Mucosa of rectum (tissue), 2 donors: Measurements from ENCODE around the gene RTP5.

ENCODE experiments used
- H3K27ac ChIP-seq, 2 donors: one replicate each; pipeline ENCODE4 v1.7.0; 2013; ENCODE audit warnings: inconsistent platforms in 2 of 2, low read depth in 2 of 2, low read length in 2 of 2
- H3K27me3 ChIP-seq, 2 donors: one replicate each; pipeline ENCODE4 v1.7.0; 2013; ENCODE audit warnings: low read length in 2 of 2; ENCODE audit not compliant: control insufficient read depth in 2 of 2, insufficient read depth in 2 of 2
- H3K36me3 ChIP-seq, 2 donors: one replicate each; pipeline ENCODE4 v1.7.0; 2013; ENCODE audit warnings: low read length in 2 of 2; ENCODE audit not compliant: control insufficient read depth in 2 of 2, insufficient read depth in 2 of 2
- H3K4me1 ChIP-seq, 2 donors: one replicate each; pipeline ENCODE4 v1.7.0; 2013; ENCODE audit warnings: low read length in 2 of 2, mild to moderate bottlenecking in 1 of 2; ENCODE audit not compliant: control insufficient read depth in 2 of 2, insufficient read depth in 2 of 2
- H3K4me3 ChIP-seq, 2 donors: one replicate each; pipeline ENCODE4 v1.7.0; 2013; ENCODE audit warnings: low read length in 2 of 2
- H3K9ac ChIP-seq, 2 donors: one replicate each; pipeline ENCODE4 v1.7.0; 2013; ENCODE audit warnings: low read length in 2 of 2, low read depth in 1 of 2, mild to moderate bottlenecking in 1 of 2
- H3K9me3 ChIP-seq, 2 donors: one replicate each; pipeline ENCODE4 v1.7.0; 2013; ENCODE audit warnings: low read length in 2 of 2; ENCODE audit not compliant: control insufficient read depth in 2 of 2
- donor health status: healthy.
- donor health status: Normal muscosa, but diverticular disease.

RTP5 gene

GRCh38 chr2:241897231-241897916 lies 27.8 kb downstream of the RTP5 start:
- Histone ChIP-seq H3K4me1 (peaks cover 0 to 6% of the 10 kb centered on the region in 2 donors), H3K27me3 (peaks cover 0 to 4% of the 10 kb centered on the region in 2 donors), H3K27ac (no peak overlapping the region), H3K4me3 (no peak overlapping the region), H3K9me3 (no peaks in the 10 kb centered on the region), H3K9ac (no peak overlapping the region), H3K36me3 (no peaks in the 10 kb centered on the region)

DNA sequence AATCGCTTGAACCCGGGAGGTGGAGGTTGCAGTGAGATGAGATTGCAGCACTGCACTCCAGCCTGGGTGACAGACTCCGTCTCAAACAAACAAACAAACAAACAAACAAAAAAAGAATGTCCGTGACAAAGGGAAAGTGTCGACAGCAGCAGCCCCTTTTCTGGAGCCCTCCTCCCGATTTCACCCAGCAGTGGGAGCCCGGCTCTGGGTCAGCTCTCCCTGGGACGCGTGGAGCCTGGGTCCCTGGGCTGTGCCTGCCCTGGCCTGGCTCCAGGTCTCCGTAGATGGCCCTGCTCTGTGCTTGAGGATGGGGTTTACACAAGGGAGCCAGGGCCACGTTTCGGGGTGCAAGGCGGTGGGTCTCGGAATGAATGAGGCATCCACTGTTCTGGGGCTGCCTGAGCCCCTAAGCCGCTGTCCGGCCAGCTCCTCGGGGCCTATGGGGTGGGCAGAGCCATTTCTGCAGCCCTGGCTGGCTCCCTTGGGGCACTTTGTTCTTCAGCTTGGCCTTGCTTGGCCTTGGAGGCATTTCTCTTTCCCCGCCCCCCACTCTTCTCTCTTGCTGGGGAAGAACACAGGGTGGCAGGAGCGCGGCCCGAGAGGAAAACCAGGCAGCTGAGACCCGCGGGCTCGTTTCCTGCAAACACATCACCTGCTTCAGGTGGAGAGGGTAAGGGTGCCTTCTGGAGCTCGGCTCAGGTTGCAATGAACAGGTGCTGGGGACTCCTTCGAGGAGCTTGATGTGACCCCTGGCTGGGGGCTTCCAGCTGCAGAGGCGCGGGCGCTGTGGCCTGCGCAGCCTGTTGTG lies 29.1 kb downstream of the RTP5 start:
- Histone ChIP-seq H3K27me3 (peaks cover 0 to 4% of the 10 kb centered on the region in 2 donors), H3K4me1 (peaks cover 0 to 6% of the 10 kb centered on the region in 2 donors), H3K9me3 (no peaks in the 10 kb centered on the region), H3K27ac (no peak overlapping the region), H3K9ac (no peak overlapping the region), H3K36me3 (no peaks in the 10 kb centered on the region), H3K4me3 (no peak overlapping the region)

DNA sequence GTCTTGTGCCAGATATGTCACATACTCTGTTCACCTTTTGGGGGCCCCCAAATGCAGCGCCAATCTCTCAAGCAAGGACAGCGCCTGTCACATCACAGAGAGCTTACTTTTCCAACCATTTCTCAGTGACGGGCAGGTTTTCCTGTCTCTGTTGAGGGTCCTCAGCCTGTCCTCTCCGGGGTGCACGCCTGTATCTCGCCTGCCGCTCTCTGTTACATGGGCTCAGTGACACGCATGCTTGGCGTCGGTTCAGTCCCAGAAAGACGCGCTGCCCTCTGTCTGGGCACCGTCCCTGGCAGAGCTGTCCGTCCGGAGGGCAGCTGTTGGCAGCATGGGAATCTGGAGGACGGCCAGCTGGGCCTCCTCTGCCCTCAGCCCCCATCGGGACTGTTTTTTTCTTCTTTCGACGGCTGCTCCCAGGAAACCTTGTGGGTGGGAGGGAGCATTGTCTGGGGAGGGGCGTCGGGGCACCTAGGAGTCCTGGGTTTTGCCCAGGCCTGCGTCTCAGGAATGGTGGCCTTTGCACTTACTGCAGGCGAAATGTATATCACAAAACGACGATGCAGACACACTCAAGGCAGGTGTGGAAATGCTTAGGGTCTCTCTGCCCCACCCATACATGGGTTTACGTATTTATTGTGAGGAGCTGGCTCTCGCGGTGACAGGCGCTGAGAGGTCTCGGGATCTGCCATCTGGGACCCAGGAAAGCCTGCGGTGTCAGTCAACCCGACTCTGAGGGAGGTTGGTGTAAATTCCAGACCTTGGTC lies 30.9 kb downstream of the RTP5 start:
- Histone ChIP-seq H3K36me3 (no peaks in the 10 kb centered on the region), H3K4me3 (no peak overlapping the region), H3K9me3 (no peaks in the 10 kb centered on the region), H3K27me3 (peaks cover 0 to 4% of the 10 kb centered on the region in 2 donors), H3K27ac (no peak overlapping the region), H3K9ac (no peak overlapping the region), H3K4me1 (peaks cover 0 to 6% of the 10 kb centered on the region in 2 donors)

DNA sequence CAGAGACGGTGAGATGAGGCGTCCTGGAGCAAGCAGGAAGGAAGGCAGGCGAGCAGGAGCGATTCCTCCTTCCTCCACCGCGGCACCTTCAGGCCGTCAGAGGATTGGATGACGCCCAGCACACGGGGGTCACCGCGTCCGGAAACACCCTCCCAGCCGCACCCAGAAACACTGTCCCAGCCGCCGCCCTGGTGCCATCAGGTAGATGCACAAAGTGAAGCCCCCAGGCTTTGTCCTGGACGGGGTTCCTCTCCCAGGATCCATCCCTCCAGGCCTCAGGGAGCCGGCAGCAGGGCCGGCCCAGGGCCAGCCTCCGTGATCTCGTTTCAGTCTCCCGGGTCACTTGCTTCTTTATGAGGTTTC lies 31.5 kb downstream of the RTP5 start:
- Histone ChIP-seq H3K36me3 (no peaks in the 10 kb centered on the region), H3K27me3 (peaks cover 0 to 4% of the 10 kb centered on the region in 2 donors), H3K27ac (no peak overlapping the region), H3K4me1 (peaks cover 0 to 6% of the 10 kb centered on the region in 2 donors), H3K9me3 (no peaks in the 10 kb centered on the region), H3K4me3 (no peak overlapping the region), H3K9ac (no peak overlapping the region)

- H3K27ac ChIP-seq: no peak overlapping the region
- H3K36me3 ChIP-seq: no peaks in the 10 kb centered on the region
- H3K9me3 ChIP-seq: no peaks in the 10 kb centered on the region
- H3K9ac ChIP-seq: no peak overlapping the region
- peaks cover 0 to 6% of the 10 kb centered on the region in 2 donors for H3K4me1 ChIP-seq
- H3K27me3 ChIP-seq: peaks cover 0 to 4% of the 10 kb centered on the region in 2 donors
- peak overlapping the region in 1 of 2 donors; percentile 31 for H3K4me3 ChIP-seq
Measured at GRCh38 chr2:241901500-241902351, 32.2 kb downstream of the RTP5 start.

DNA sequence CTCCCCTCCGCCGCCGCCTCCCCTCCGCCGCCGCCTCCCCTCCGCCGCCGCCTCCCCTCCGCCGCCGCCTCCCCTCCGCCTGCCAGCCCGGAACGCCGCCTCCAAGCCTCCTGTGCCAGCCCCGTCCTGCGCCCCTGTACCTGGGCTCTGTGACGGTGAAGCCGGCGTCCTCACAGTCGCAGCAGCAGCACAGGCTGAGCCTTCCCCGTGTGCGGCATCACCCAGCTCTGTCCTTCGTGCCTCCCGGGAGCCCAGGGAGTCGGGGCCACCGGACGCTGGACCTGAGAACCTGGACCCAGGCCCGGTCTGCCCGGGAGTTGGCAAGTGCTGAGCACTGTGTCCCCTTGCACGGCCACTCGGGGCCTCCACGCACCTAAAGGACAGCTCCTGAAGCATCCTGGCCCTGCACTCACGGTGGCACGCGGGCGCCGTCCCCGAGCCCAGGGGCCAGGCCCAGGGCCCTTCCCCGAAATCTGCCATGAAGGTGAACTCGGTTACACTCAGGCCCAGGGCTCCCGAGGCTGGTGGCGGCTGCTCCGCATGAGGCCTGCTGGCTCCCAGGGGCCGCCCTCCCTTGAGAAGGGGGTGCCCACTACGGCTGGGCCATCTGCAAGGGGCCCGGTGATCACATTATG lies 32.9 kb downstream of the RTP5 start:
- Histone ChIP-seq H3K27ac (no peak overlapping the region), H3K36me3 (no peaks in the 10 kb centered on the region), H3K4me3 (no peak overlapping the region), H3K9me3 (no peaks in the 10 kb centered on the region), H3K27me3 (peaks cover 0 to 4% of the 10 kb centered on the region in 2 donors), H3K9ac (no peak overlapping the region), H3K4me1 (peaks cover 0 to 6% of the 10 kb centered on the region in 2 donors)

- H3K9ac ChIP-seq: no peak overlapping the region
- no peaks in the 10 kb centered on the region for H3K36me3 ChIP-seq
- H3K27ac ChIP-seq: no peak overlapping the region
- peaks cover 0 to 4% of the 10 kb centered on the region in 2 donors for H3K27me3 ChIP-seq
- H3K4me3 ChIP-seq: no peak overlapping the region
- no peaks in the 10 kb centered on the region for H3K9me3 ChIP-seq
- peaks cover 0 to 6% of the 10 kb centered on the region in 2 donors for H3K4me1 ChIP-seq
Measured at GRCh38 chr2:241903121-241904010, 33.8 kb downstream of the RTP5 start.

GRCh38 chr2:241904011-241904718 lies 34.6 kb downstream of the RTP5 start:
- Histone ChIP-seq H3K36me3 (no peaks in the 10 kb centered on the region), H3K27me3 (peaks cover 0 to 4% of the 10 kb centered on the region in 2 donors), H3K4me1 (peaks cover 0 to 6% of the 10 kb centered on the region in 2 donors), H3K4me3 (no peak overlapping the region), H3K9me3 (no peaks in the 10 kb centered on the region), H3K27ac (no peak overlapping the region), H3K9ac (no peak overlapping the region)
